Epithelial cell of esophagus (primary cell): Measurements from ENCODE around the gene SMYD3.

Source experiments
- DNase-seq: peaks from one replicate; pipeline ENCODE4 v3.0.0; 2010; ENCODE audit warnings: low read depth
- H3K4me3 ChIP-seq: 2 replicates; pipeline ENCODE4 v1.5.1; 2011; ENCODE audit warnings: mild to moderate bottlenecking, low read length, control low read depth
- CTCF ChIP-seq: IDR thresholded peaks from 2 replicates; pipeline ENCODE4 v1.5.1; 2011; ENCODE audit warnings: low read depth, mild to moderate bottlenecking, low read length, control low read depth, inconsistent platforms; ENCODE audit not compliant: insufficient read depth; ENCODE audit errors: missing control alignments

SMYD3 gene

GRCh38 chr1:246302711-246303317 is 204.3 kb downstream of the SMYD3 start:
- DNase-seq: peak; percentile 19
- no peak for TF ChIP-seq CTCF

GRCh38 chr1:246302251-246302625 is 204.8 kb downstream of the SMYD3 start:
- TF ChIP-seq CTCF: no peak
- DNase-seq: no peak
- H3K4me3 ChIP-seq: no peak overlapping the region

More at GRCh38 chr1:246302711-246303317, 204.3 kb downstream of the SMYD3 start:
- H3K4me3 ChIP-seq: no peak overlapping the region

- no peak for TF ChIP-seq CTCF
- no peak for DNase-seq
These were observed 205.4 kb downstream of the SMYD3 start for GRCh38 chr1:246301553-246302250.

GRCh38 chr1:246300626-246301549 is 206.2 kb downstream of the SMYD3 start:
- DNase-seq: no peak
- TF ChIP-seq CTCF: no peak
- H3K4me3 ChIP-seq: no peak overlapping the region

More at GRCh38 chr1:246301553-246302250, 205.4 kb downstream of the SMYD3 start:
- H3K4me3 ChIP-seq: no peak overlapping the region

- no peak for TF ChIP-seq CTCF
- DNase-seq: peak; percentile 80
- no peak overlapping the region for H3K4me3 ChIP-seq
These were observed 209.5 kb downstream of the SMYD3 start for GRCh38 chr1:246297279-246298265.

GRCh38 chr1:246295968-246296367 is 211.1 kb downstream of the SMYD3 start:
- H3K4me3 ChIP-seq: no peak overlapping the region
- DNase-seq: peak; percentile 62
- TF ChIP-seq CTCF: no peak
